ENCODE results near the gene POLR3K. TPM values are rescaled to one million over a fixed set of nuclear protein-coding genes. Genes with fewer than 3 reads are reported as not detected.

Gene POLR3K
- total RNA-seq, 2 donors from 2014 or later: 1.4 TPM; not detected in 1

- H3K4me3 ChIP-seq: no peak overlapping the region
- H3K27ac ChIP-seq: no peak overlapping the region
- DNase-seq (ENCODE audit: low spot score): no peak
- no peaks in the 10 kb centered on the region for H3K27me3 ChIP-seq (replicated peaks; ENCODE audit: insufficient read depth)
- H3K36me3 ChIP-seq: peaks cover 79% of the 10 kb centered on the region
- no peaks in the 10 kb centered on the region for H3K9me3 ChIP-seq
- H3K4me1 ChIP-seq (ENCODE audit: control insufficient read depth in 1 of 2, low read depth in 2 of 2): peaks cover 0 to under 1% of the 10 kb centered on the region in 2 donors
- no peak for TF ChIP-seq CTCF (IDR thresholded peaks at IDR 0.05)
- no peak for ATAC-seq (ENCODE audit: insufficient number of reproducible peaks, low FRiP score, low read depth)
Measured at GRCh38 chr16:59440-60059, 6.1 kb upstream of the POLR3K start.

GRCh38 chr16:58491-59439 lies 5.4 kb upstream of the POLR3K start:
- TF ChIP-seq CTCF (IDR thresholded peaks at IDR 0.05): no peak
- Histone ChIP-seq H3K4me3 (no peak overlapping the region), H3K4me1 (ENCODE audit: control insufficient read depth in 1 of 2, low read depth in 2 of 2) (peaks cover 0 to 7% of the 10 kb centered on the region in 2 donors), H3K36me3 (peaks cover 71% of the 10 kb centered on the region), H3K27ac (no peak overlapping the region), H3K27me3 (replicated peaks; ENCODE audit: insufficient read depth) (no peaks in the 10 kb centered on the region), H3K9me3 (no peaks in the 10 kb centered on the region)
- ATAC-seq (ENCODE audit: insufficient number of reproducible peaks, low FRiP score, low read depth) (no peak), DNase-seq (ENCODE audit: low spot score) (no peak)

- ATAC-seq (ENCODE audit: insufficient number of reproducible peaks, low FRiP score, low read depth) (no peak), DNase-seq (ENCODE audit: low spot score) (no peak)
- H3K4me3 ChIP-seq: no peak overlapping the region
- no peak for TF ChIP-seq CTCF (IDR thresholded peaks at IDR 0.05)
- peaks cover 2 to 9% of the 10 kb centered on the region in 2 donors for H3K4me1 ChIP-seq (ENCODE audit: control insufficient read depth in 1 of 2, low read depth in 2 of 2)
- H3K27me3 ChIP-seq (replicated peaks; ENCODE audit: insufficient read depth): no peaks in the 10 kb centered on the region
- no peak overlapping the region for H3K27ac ChIP-seq
- no peaks in the 10 kb centered on the region for H3K9me3 ChIP-seq
- H3K36me3 ChIP-seq: peaks cover 60% of the 10 kb centered on the region
Measured at GRCh38 chr16:57711-58110, 4.3 kb upstream of the POLR3K start.

GRCh38 chr16:56231-56927 lies 3.0 kb upstream of the POLR3K start:
- ATAC-seq (ENCODE audit: insufficient number of reproducible peaks, low FRiP score, low read depth) (no peak), DNase-seq (ENCODE audit: low spot score) (no peak)
- Histone ChIP-seq H3K9me3 (no peaks in the 10 kb centered on the region), H3K36me3 (peaks cover 47% of the 10 kb centered on the region), H3K4me1 (ENCODE audit: control insufficient read depth in 1 of 2, low read depth in 2 of 2) (peaks cover 2 to 19% of the 10 kb centered on the region in 2 donors), H3K4me3 (no peak overlapping the region), H3K27me3 (replicated peaks; ENCODE audit: insufficient read depth) (no peaks in the 10 kb centered on the region), H3K27ac (no peak overlapping the region)
- no peak for TF ChIP-seq CTCF (IDR thresholded peaks at IDR 0.05)

All from thoracic aorta (tissue), 2 donors.